ENCODE results near the gene PTPN9.
A peak's percentile ranks its signal among the peaks of the same experiment; 100 is the strongest.

The PTPN9 gene

GRCh38 chr15:75430259-75430658 lies 148.9 kb downstream of the PTPN9 start:
- Histone ChIP-seq H3K9ac (ENCODE audit: low read length) (no peak overlapping the region), H3K9me3 (ENCODE audit: control insufficient read depth, low read length) (no peaks in the 10 kb centered on the region), H3K4me1 (ENCODE audit: control insufficient read depth, insufficient read depth, low read length) (peaks cover 4% of the 10 kb centered on the region), H3K4me3 (ENCODE audit: low read length) (no peak overlapping the region), H3K36me3 (ENCODE audit: control insufficient read depth, insufficient read depth, low read length, severe bottlenecking) (peaks cover 42% of the 10 kb centered on the region), H3K27me3 (replicated peaks; ENCODE audit: control insufficient read depth, insufficient read depth, low read length) (no peaks in the 10 kb centered on the region)
- no peak for DNase-seq (ENCODE audit: low read depth)

GRCh38 chr15:75428152-75428551 lies 151.0 kb downstream of the PTPN9 start:
- Histone ChIP-seq H3K27me3 (replicated peaks; ENCODE audit: control insufficient read depth, insufficient read depth, low read length) (no peaks in the 10 kb centered on the region), H3K4me1 (ENCODE audit: control insufficient read depth, insufficient read depth, low read length) (no peaks in the 10 kb centered on the region), H3K9me3 (ENCODE audit: control insufficient read depth, low read length) (no peaks in the 10 kb centered on the region), H3K4me3 (ENCODE audit: low read length) (no peak overlapping the region), H3K9ac (ENCODE audit: low read length) (no peak overlapping the region), H3K36me3 (ENCODE audit: control insufficient read depth, insufficient read depth, low read length, severe bottlenecking) (peaks cover 37% of the 10 kb centered on the region)
- no peak for DNase-seq (ENCODE audit: low read depth)

- Histone ChIP-seq H3K9me3 (ENCODE audit: control insufficient read depth, low read length) (no peaks in the 10 kb centered on the region), H3K4me3 (ENCODE audit: low read length) (no peak overlapping the region), H3K9ac (ENCODE audit: low read length) (no peak overlapping the region), H3K27me3 (replicated peaks; ENCODE audit: control insufficient read depth, insufficient read depth, low read length) (no peaks in the 10 kb centered on the region), H3K4me1 (ENCODE audit: control insufficient read depth, insufficient read depth, low read length) (no peaks in the 10 kb centered on the region), H3K36me3 (ENCODE audit: control insufficient read depth, insufficient read depth, low read length, severe bottlenecking) (peaks cover 56% of the 10 kb centered on the region)
- no peak for DNase-seq (ENCODE audit: low read depth)
Measured at GRCh38 chr15:75425966-75426500, 153.1 kb downstream of the PTPN9 start.

- no peak overlapping the region for H3K9ac ChIP-seq (ENCODE audit: low read length)
- peaks cover 7% of the 10 kb centered on the region for H3K4me1 ChIP-seq (ENCODE audit: control insufficient read depth, insufficient read depth, low read length)
- H3K36me3 ChIP-seq (ENCODE audit: control insufficient read depth, insufficient read depth, low read length, severe bottlenecking): peaks cover 32% of the 10 kb centered on the region
- H3K4me3 ChIP-seq (ENCODE audit: low read length): no peak overlapping the region
- no peaks in the 10 kb centered on the region for H3K9me3 ChIP-seq (ENCODE audit: control insufficient read depth, low read length)
- no peak for DNase-seq (ENCODE audit: low read depth)
- H3K27me3 ChIP-seq (replicated peaks; ENCODE audit: control insufficient read depth, insufficient read depth, low read length): no peaks in the 10 kb centered on the region
Measured at GRCh38 chr15:75422554-75422953, 156.6 kb downstream of the PTPN9 start.

- peak; percentile 38 for DNase-seq (ENCODE audit: low read depth)
- H3K4me3 ChIP-seq (ENCODE audit: low read length): no peak overlapping the region
- H3K36me3 ChIP-seq (ENCODE audit: control insufficient read depth, insufficient read depth, low read length, severe bottlenecking): peaks cover 26% of the 10 kb centered on the region
- H3K9ac ChIP-seq (ENCODE audit: low read length): no peak overlapping the region
- H3K4me1 ChIP-seq (ENCODE audit: control insufficient read depth, insufficient read depth, low read length): peaks cover 7% of the 10 kb centered on the region
- no peaks in the 10 kb centered on the region for H3K9me3 ChIP-seq (ENCODE audit: control insufficient read depth, low read length)
- no peaks in the 10 kb centered on the region for H3K27me3 ChIP-seq (replicated peaks; ENCODE audit: control insufficient read depth, insufficient read depth, low read length)
Measured at GRCh38 chr15:75420698-75421097, 158.4 kb downstream of the PTPN9 start.

GRCh38 chr15:75416584-75416983 lies 162.5 kb downstream of the PTPN9 start:
- DNase-seq (ENCODE audit: low read depth): no peak
- no peak overlapping the region for H3K4me3 ChIP-seq (ENCODE audit: low read length)
- no peaks in the 10 kb centered on the region for H3K27me3 ChIP-seq (replicated peaks; ENCODE audit: control insufficient read depth, insufficient read depth, low read length)
- H3K9me3 ChIP-seq (ENCODE audit: control insufficient read depth, low read length): no peaks in the 10 kb centered on the region
- peaks cover 7% of the 10 kb centered on the region for H3K4me1 ChIP-seq (ENCODE audit: control insufficient read depth, insufficient read depth, low read length)
- H3K36me3 ChIP-seq (ENCODE audit: control insufficient read depth, insufficient read depth, low read length, severe bottlenecking): peaks cover 28% of the 10 kb centered on the region
- no peak overlapping the region for H3K9ac ChIP-seq (ENCODE audit: low read length)

All from adipocyte (in vitro differentiated cells).